HCT116 (cell line): Measurements from ENCODE around the gene COL9A3. TPM values are rescaled to one million over a fixed set of nuclear protein-coding genes. Genes with fewer than 3 reads are reported as not detected.

ENCODE experiments used
- ATAC-seq: fragments of 200-7000 bp; cut with Tn5 transposase; 2 replicates; pipeline ENCODE4 v1.9.1; 2020; ENCODE audit warnings: mild to moderate bottlenecking, moderate library complexity
- BruUV-seq: library from RNA; stranded (reverse); fragments of 400-500 nt; replicated peaks from 2 replicates; lab custom pipeline; 2021; lab: Mats Ljungman, UMichigan
- CTCF ChIA-PET: fragments of 300-600 bp; sonication (Branson Sonifier 250); formaldehyde crosslinking; loops from one replicate; lab custom pipeline; 2021; ENCODE audit warnings: antibody characterized with exemption; lab: Charles Lee
- POLR2A ChIA-PET: fragments of 300-600, 350-600 bp; sonication (Branson Sonifier 250); formaldehyde crosslinking; loops from one replicate; lab custom pipeline; 2021; ENCODE audit warnings: antibody characterized with exemption; lab: Charles Lee
- RAD21 ChIA-PET, 2 experiments: fragments of 300-600 bp; sonication (Branson Sonifier 250); formaldehyde crosslinking; loops; one replicate each; lab custom pipeline; 2023; ENCODE audit warnings: low total read pairs in 2 of 2; ENCODE audit not compliant: uncharacterized antibody in 2 of 2, unreplicated experiment in 2 of 2, low non-redundant PET in 1 of 2; lab: Charles Lee
- DNase-seq: peaks from one replicate; pipeline ENCODE4 v3.0.0-alpha.2; 2010; ENCODE audit warnings: low read depth, low spot score
- H2AFZ ChIP-seq: fragments of 200-600 bp; shearing (Covaris generic), sonication (generic); 2 replicates; pipeline ENCODE4 v1.6.1; 2017; ENCODE audit warnings: low read depth, mixed run types, mixed read lengths, antibody characterized with exemption, low read length; ENCODE audit not compliant: poor library complexity, severe bottlenecking
- H3K27ac ChIP-seq: 2 replicates; pipeline ENCODE4 v1.5.1; 2012; ENCODE audit warnings: low read depth, low read length
- H3K27me3 ChIP-seq: fragments of 200-600 bp; sonication (generic); 2 replicates; pipeline ENCODE4 v1.6.1; 2016; ENCODE audit warnings: mixed run types, low read length, mixed read lengths; ENCODE audit not compliant: insufficient read depth
- H3K36me3 ChIP-seq, 2 experiments: fragments of 200-500 bp in 1 of 2; fragments of 200-600 bp in 1 of 2; sonication (Bioruptor generic) in 1 of 2; sonication (generic) in 1 of 2; 2 replicates each; pipeline versions ENCODE4 v1.5.1 to v1.6.1; 2014 to 2016; ENCODE audit warnings: low read length in 2 of 2, inconsistent platforms in 1 of 2, mixed read lengths in 1 of 2, mixed run types in 1 of 2; ENCODE audit not compliant: insufficient read depth in 2 of 2, control insufficient read depth in 1 of 2
- H3K4me1 ChIP-seq, 2 experiments: fragments of 200-600 bp in 1 of 2; sonication (generic) in 1 of 2; 2 replicates each; pipeline versions ENCODE4 v1.5.1 to v1.6.1; 2012 to 2017; ENCODE audit warnings: low read length in 2 of 2, inconsistent platforms in 1 of 2, mild to moderate bottlenecking in 1 of 2, mixed read lengths in 1 of 2, mixed run types in 1 of 2, moderate library complexity in 1 of 2; ENCODE audit not compliant: insufficient read depth in 2 of 2, control insufficient read depth in 1 of 2
- H3K4me2 ChIP-seq: fragments of 200-600 bp; sonication (generic); 2 replicates; pipeline ENCODE4 v1.6.1; 2017; ENCODE audit warnings: mixed run types, low read length, mixed read lengths
- H3K4me3 ChIP-seq, 2 experiments: fragments of 200-600 bp in 1 of 2; sonication (generic) in 1 of 2; replicated peaks in 1 of 2; 2 replicates each; pipeline ENCODE4 v1.5.1; 2011 to 2016; ENCODE audit warnings: low read length in 2 of 2, control low read depth in 1 of 2, low read depth in 1 of 2, mild to moderate bottlenecking in 1 of 2, mixed read lengths in 1 of 2, mixed run types in 1 of 2
- H3K79me2 ChIP-seq: fragments of 200-600 bp; sonication (generic); 2 replicates; pipeline ENCODE4 v1.6.1; 2017; ENCODE audit warnings: mild to moderate bottlenecking, mixed run types, low read length, moderate library complexity, mixed read lengths; ENCODE audit not compliant: insufficient read depth
- H3K9ac ChIP-seq: fragments of 200-600 bp; sonication (generic); 2 replicates; pipeline ENCODE4 v1.6.1; 2016; ENCODE audit warnings: low read length, mixed read lengths
- H3K9me2 ChIP-seq: fragments of 200-600 bp; sonication (generic), shearing (Covaris generic); 2 replicates; pipeline ENCODE4 v1.6.1; 2017; ENCODE audit warnings: mixed run types, mild to moderate bottlenecking, moderate library complexity; ENCODE audit not compliant: insufficient read depth
- H3K9me3 ChIP-seq, 2 experiments: fragments of 200-500 bp in 1 of 2; fragments of 200-600 bp in 1 of 2; sonication (Bioruptor generic) in 1 of 2; sonication (generic) in 1 of 2; 2 replicates each; pipeline ENCODE4 v1.6.1; 2014 to 2017; ENCODE audit warnings: low read length in 2 of 2, mixed read lengths in 2 of 2, inconsistent platforms in 1 of 2, low read depth in 1 of 2, mild to moderate bottlenecking in 1 of 2, mixed run types in 1 of 2, moderate library complexity in 1 of 2; ENCODE audit not compliant: control insufficient read depth in 1 of 2, insufficient read depth in 1 of 2
- H4K20me1 ChIP-seq: fragments of 200-600 bp; sonication (generic), shearing (Covaris generic); 2 replicates; pipeline ENCODE4 v1.6.1; 2017; ENCODE audit warnings: mixed run types, mild to moderate bottlenecking, moderate library complexity; ENCODE audit not compliant: insufficient read depth
- CBX3 ChIP-seq: IDR thresholded peaks from 2 replicates; pipeline ENCODE4 v1.6.1; 2012; ENCODE audit warnings: low read depth
- CEBPB ChIP-seq: IDR thresholded peaks from 2 replicates; pipeline ENCODE4 v1.6.1; 2012; ENCODE audit warnings: low read depth
- EZH2 ChIP-seq: fragments of 200-600 bp; sonication (generic); IDR thresholded peaks from 2 replicates; pipeline ENCODE4 v1.6.1; 2017; ENCODE audit warnings: antibody characterized with exemption, mixed run types
- EZH2phosphoT487 ChIP-seq: fragments of 200-600 bp; IDR thresholded peaks from 2 replicates; pipeline ENCODE4 v1.6.1; 2018; ENCODE audit warnings: antibody characterized with exemption, borderline replicate concordance
- MAX ChIP-seq: IDR thresholded peaks from 2 replicates; pipeline ENCODE4 v1.6.1; 2012
- RAD21 ChIP-seq: IDR thresholded peaks from 2 replicates; pipeline ENCODE4 v1.6.1; 2012; ENCODE audit warnings: low read depth, mild to moderate bottlenecking
- REST ChIP-seq: IDR thresholded peaks from 2 replicates; pipeline ENCODE4 v1.6.1; 2012; ENCODE audit warnings: low read depth
- SIN3A ChIP-seq: IDR thresholded peaks from 2 replicates; pipeline ENCODE4 v1.6.1; 2012; ENCODE audit warnings: low read depth
- SP1 ChIP-seq: IDR thresholded peaks from 2 replicates; pipeline ENCODE4 v1.6.1; 2012; ENCODE audit warnings: low read depth
- YY1 ChIP-seq: IDR thresholded peaks from 2 replicates; pipeline ENCODE4 v1.6.1; 2011; ENCODE audit warnings: low read length, low read depth, moderate library complexity, mild to moderate bottlenecking; ENCODE audit not compliant: insufficient replicate concordance; ENCODE audit errors: extremely low read depth
- ZBTB33 ChIP-seq: IDR thresholded peaks from 2 replicates; pipeline ENCODE4 v1.6.1; 2011; ENCODE audit warnings: mild to moderate bottlenecking, low read length, moderate library complexity; ENCODE audit not compliant: insufficient replicate concordance; ENCODE audit errors: extremely low read depth
- ZNF274 ChIP-seq: fragments of 200-500 bp; sonication (Bioruptor generic); IDR thresholded peaks from 2 replicates; pipeline ENCODE4 v1.6.1; 2014; ENCODE audit warnings: mild to moderate bottlenecking, low read depth, low read length, inconsistent platforms
- intact Hi-C: fragments of 100-400 bp; cut with micrococcal nuclease; formaldehyde crosslinking; loops from 2 replicates; pipeline ENCODE4 v1.10.0; 2022
- total RNA-seq: library from RNA; stranded (reverse); gene quantifications from one replicate; pipeline ENCODE4 v1.2.1, GENCODE V29; 2021; ENCODE audit not compliant: unreplicated experiment

COL9A3 gene
- total RNA-seq, 1 experiment from 2014 or later: 29.7 TPM

GRCh38 chr20:62864207-62864606, 47.4 kb downstream of the COL9A3 start:
- Histone ChIP-seq H3K4me3 (no peak overlapping the region), H4K20me1 (peaks cover 9% of the 10 kb centered on the region; the same call in 1 of the 2 replicates), H3K9me2 (no peaks in the 10 kb centered on the region), H3K27ac (no peak overlapping the region), H3K4me1 (peaks cover 7 to 16% of the 10 kb centered on the region in 2 experiments; a peak in 3 of 4 replicates), H2AFZ (no peak overlapping the region), H3K9ac (no peak overlapping the region), H3K27me3 (no peaks in the 10 kb centered on the region), H3K4me2 (no peak overlapping the region), H3K79me2 (peaks cover 15% of the 10 kb centered on the region), H3K9me3 (peaks cover 0 to 4% of the 10 kb centered on the region in 2 experiments; a peak in 1 of 4 replicates), H3K36me3 (peaks cover 0 to 1% of the 10 kb centered on the region in 2 experiments; a peak in 2 of 4 replicates)
- no TSS peak for BruUV-seq
- RAD21 ChIA-PET: no interaction called here
- TF ChIP-seq MAX: peak; percentile 47; the same call in 1 of the 2 replicates
- TF ChIP-seq EZH2: no peak
- peak; percentile 51; the same call in 1 of the 2 replicates for TF ChIP-seq CBX3
- TF ChIP-seq RAD21: no peak
- intact Hi-C loops: no loop called here
- CTCF ChIA-PET: interaction anchor here (1.1 kb wide), 1 partner anchor 9 kb away, joined by 3 read pairs; no protein-coding TSS in a partner anchor
- POLR2A ChIA-PET: interaction anchor here (1.3 kb wide), 1 partner anchor 11 kb away, joined by 4 read pairs; no protein-coding TSS in a partner anchor
- ATAC-seq (no peak), DNase-seq (no peak)

GRCh38 chr20:62872184-62872847, 55.5 kb downstream of the COL9A3 start:
- Histone ChIP-seq H3K4me1 (peaks cover 13 to 26% of the 10 kb centered on the region in 2 experiments), H3K79me2 (no peaks in the 10 kb centered on the region), H3K36me3 (no peaks in the 10 kb centered on the region), H3K4me3 (no peak overlapping the region), H3K9me3 (no peaks in the 10 kb centered on the region; a peak in 1 of 4 replicates), H3K27me3 (no peaks in the 10 kb centered on the region), H3K9me2 (no peaks in the 10 kb centered on the region), H4K20me1 (no peaks in the 10 kb centered on the region), H3K27ac (no peak overlapping the region), H2AFZ (no peak overlapping the region), H3K9ac (no peak overlapping the region), H3K4me2 (no peak overlapping the region)
- BruUV-seq: no TSS peak
- ChIA-PET POLR2A (no interaction called here), CTCF (interaction anchor here (1.0 to 2.3 kb wide), 2 partner anchors 10 to 49 kb away, joined by 3 to 7 read pairs; partner anchors contain the start of gene TCFL5), RAD21 (no interaction called here)
- no peak for DNase-seq
- intact Hi-C loops: no loop called here
- no peak for ATAC-seq
- TF ChIP-seq REST: no peak
- TF ChIP-seq EZH2phosphoT487: no peak
- TF ChIP-seq CEBPB: no peak
- no peak for TF ChIP-seq YY1
- TF ChIP-seq SIN3A: no peak
- TF ChIP-seq SP1: no peak
- no peak for TF ChIP-seq ZBTB33
- no peak for TF ChIP-seq ZNF274
